ENCODE results near the gene TMCC1.

- TF ChIP-seq CTCF (IDR thresholded peaks at IDR 0.05) = no peak
- no peak for TF ChIP-seq POLR2AphosphoS5 (IDR thresholded peaks at IDR 0.05; ENCODE audit: insufficient read depth in 1 of 2, low read depth in 1 of 2)
- no peak for TF ChIP-seq POLR2A (IDR thresholded peaks at IDR 0.05)
Observed at GRCh38 chr3:129610276-129610675, 283.2 kb downstream of the TMCC1 start.
